Measurements from ENCODE around the gene PPP1R1B. TPM values are rescaled to one million over a fixed set of nuclear protein-coding genes. Genes with fewer than 3 reads are reported as not detected.

Gene PPP1R1B
- total RNA-seq, 6 experiments from 2014 or later: not detected

DNA sequence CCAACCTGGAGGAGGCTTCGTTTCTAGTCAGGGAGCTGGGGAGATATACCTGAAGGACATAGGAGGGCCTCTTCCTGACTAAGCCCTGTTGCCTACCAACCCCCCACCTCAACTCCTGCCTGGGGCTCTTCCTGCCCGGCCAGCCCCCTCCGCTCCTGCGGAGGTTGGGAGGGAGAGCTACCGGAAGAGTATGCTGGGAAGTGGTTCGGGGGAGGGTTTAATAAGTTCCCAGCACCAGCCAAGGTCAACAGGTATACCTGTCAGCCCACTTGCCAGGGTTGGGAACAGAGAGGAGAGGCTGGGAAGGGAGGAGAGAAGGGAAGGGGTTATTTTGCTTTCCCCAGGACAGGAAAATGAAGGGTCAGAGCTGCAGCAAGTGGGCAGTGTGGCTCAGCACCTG lies 4.7 kb downstream of the PPP1R1B start:
- DNase-seq: no peak
- no peaks in the 10 kb centered on the region for H3K9me3 Mint-ChIP-seq
- H3K36me3 Mint-ChIP-seq (ENCODE audit: low read depth): no peaks in the 10 kb centered on the region
- peaks cover 3% of the 10 kb centered on the region; the same call in 1 of the 2 replicates for H3K4me1 Mint-ChIP-seq (ENCODE audit: low read depth)
- H3K27ac Mint-ChIP-seq: no peak overlapping the region
- peaks cover 27% of the 10 kb centered on the region for H3K27me3 Mint-ChIP-seq (ENCODE audit: insufficient read depth)
- H3K4me3 Mint-ChIP-seq: no peak overlapping the region
- TF ChIP-seq CTCF (IDR thresholded peaks at IDR 0.05): no peak

DNA sequence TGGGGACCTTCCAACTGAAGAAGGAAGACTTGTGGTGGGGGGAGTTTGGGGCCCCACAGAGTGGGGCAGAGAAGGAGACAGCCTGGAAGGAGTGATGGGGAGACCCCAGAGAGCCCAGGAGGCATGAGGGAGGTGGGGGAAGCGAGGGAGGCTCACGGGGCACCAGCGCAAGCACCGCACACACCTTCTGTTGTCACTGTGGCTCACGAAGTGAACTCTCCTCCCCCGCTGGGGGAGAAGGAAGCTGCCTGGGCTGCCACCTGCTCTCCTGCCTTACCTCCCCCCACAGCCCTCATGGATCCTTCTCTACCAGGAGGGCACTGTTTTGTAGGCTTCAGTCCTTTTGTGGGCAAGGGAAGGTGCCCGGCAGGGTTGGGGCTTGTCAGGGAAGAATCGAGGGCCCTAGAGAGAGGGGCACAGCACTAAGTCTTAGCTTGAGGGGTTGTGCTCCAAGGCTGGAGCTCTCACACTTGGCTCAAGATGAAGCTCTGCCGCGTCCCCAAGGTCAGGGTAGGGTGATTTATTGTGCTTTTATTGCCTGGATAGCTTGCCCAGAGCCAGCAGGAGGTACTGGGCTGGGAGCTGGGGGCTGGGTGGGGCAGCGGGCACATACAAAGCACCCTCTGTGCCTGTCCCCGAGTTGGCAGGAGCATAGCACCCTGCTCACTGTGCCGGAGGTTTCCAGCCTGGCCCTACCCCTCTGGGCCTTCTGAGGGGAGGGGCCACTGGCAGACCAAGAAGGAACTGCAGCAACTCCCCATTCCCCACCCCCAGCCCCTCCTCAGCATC lies 5.6 kb downstream of the PPP1R1B start:
- no peak overlapping the region for H3K4me3 Mint-ChIP-seq
- peaks cover 5% of the 10 kb centered on the region; the same call in 1 of the 2 replicates for H3K4me1 Mint-ChIP-seq (ENCODE audit: low read depth)
- peaks cover 25% of the 10 kb centered on the region for H3K27me3 Mint-ChIP-seq (ENCODE audit: insufficient read depth)
- no peak for DNase-seq
- H3K9me3 Mint-ChIP-seq: no peaks in the 10 kb centered on the region
- no peak overlapping the region for H3K27ac Mint-ChIP-seq
- H3K36me3 Mint-ChIP-seq (ENCODE audit: low read depth): no peaks in the 10 kb centered on the region
- no peak for TF ChIP-seq CTCF (IDR thresholded peaks at IDR 0.05)

- DNase-seq: no peak
- no peaks in the 10 kb centered on the region for H3K36me3 Mint-ChIP-seq (ENCODE audit: low read depth)
- H3K9me3 Mint-ChIP-seq: no peaks in the 10 kb centered on the region
- H3K27ac Mint-ChIP-seq: no peak overlapping the region
- H3K4me1 Mint-ChIP-seq (ENCODE audit: low read depth): peaks cover 18% of the 10 kb centered on the region
- H3K27me3 Mint-ChIP-seq (ENCODE audit: insufficient read depth): peaks cover 19% of the 10 kb centered on the region
- H3K4me3 Mint-ChIP-seq: no peak overlapping the region
- no peak for TF ChIP-seq CTCF (IDR thresholded peaks at IDR 0.05)
Observed at GRCh38 chr17:39633570-39634183, 6.9 kb downstream of the PPP1R1B start.

GRCh38 chr17:39634384-39634871 lies 7.7 kb downstream of the PPP1R1B start:
- TF ChIP-seq CTCF (IDR thresholded peaks at IDR 0.05): peak; percentile 88
- peak; percentile 37 for DNase-seq
- H3K36me3 Mint-ChIP-seq (ENCODE audit: low read depth): no peaks in the 10 kb centered on the region
- no peak overlapping the region for H3K4me3 Mint-ChIP-seq
- H3K27ac Mint-ChIP-seq: no peak overlapping the region
- H3K9me3 Mint-ChIP-seq: no peaks in the 10 kb centered on the region
- peaks cover 26% of the 10 kb centered on the region for H3K4me1 Mint-ChIP-seq (ENCODE audit: low read depth)
- peaks cover 16% of the 10 kb centered on the region for H3K27me3 Mint-ChIP-seq (ENCODE audit: insufficient read depth)

- no peak for TF ChIP-seq CTCF (IDR thresholded peaks at IDR 0.05)
- Mint-ChIP-seq H3K4me1 (ENCODE audit: low read depth) (peaks cover 27% of the 10 kb centered on the region), H3K36me3 (ENCODE audit: low read depth) (no peaks in the 10 kb centered on the region), H3K9me3 (no peaks in the 10 kb centered on the region), H3K4me3 (no peak overlapping the region), H3K27me3 (ENCODE audit: insufficient read depth) (peaks cover 11% of the 10 kb centered on the region), H3K27ac (no peak overlapping the region; the same call in 1 of the 2 replicates)
- DNase-seq: no peak
Observed at GRCh38 chr17:39635614-39636176, 8.9 kb downstream of the PPP1R1B start.

All from HFFc6 (cell line).